Activated CD4-positive, CD25-positive, alpha-beta regulatory T cell treated with anti-CD3 and anti-CD28 coated beads, Interleukin-2, amount 50 U/mL, for 24 hours (primary cell): ENCODE data around the gene FNDC10.
"Not testable (repeated sequence)": the region's sequence is repeated elsewhere in the genome, so short reads cannot be mapped to it uniquely, and the experiment has no call there.

Experiments used
- ATAC-seq, 2 donors: fragments of 150-1000 bp; cut with Tn5 transposase; one replicate each; pipeline ENCODE4 v1.10.0; 2021; ENCODE audit warnings: mild to moderate bottlenecking in 1 of 2, moderate library complexity in 1 of 2

FNDC10 gene

DNA sequence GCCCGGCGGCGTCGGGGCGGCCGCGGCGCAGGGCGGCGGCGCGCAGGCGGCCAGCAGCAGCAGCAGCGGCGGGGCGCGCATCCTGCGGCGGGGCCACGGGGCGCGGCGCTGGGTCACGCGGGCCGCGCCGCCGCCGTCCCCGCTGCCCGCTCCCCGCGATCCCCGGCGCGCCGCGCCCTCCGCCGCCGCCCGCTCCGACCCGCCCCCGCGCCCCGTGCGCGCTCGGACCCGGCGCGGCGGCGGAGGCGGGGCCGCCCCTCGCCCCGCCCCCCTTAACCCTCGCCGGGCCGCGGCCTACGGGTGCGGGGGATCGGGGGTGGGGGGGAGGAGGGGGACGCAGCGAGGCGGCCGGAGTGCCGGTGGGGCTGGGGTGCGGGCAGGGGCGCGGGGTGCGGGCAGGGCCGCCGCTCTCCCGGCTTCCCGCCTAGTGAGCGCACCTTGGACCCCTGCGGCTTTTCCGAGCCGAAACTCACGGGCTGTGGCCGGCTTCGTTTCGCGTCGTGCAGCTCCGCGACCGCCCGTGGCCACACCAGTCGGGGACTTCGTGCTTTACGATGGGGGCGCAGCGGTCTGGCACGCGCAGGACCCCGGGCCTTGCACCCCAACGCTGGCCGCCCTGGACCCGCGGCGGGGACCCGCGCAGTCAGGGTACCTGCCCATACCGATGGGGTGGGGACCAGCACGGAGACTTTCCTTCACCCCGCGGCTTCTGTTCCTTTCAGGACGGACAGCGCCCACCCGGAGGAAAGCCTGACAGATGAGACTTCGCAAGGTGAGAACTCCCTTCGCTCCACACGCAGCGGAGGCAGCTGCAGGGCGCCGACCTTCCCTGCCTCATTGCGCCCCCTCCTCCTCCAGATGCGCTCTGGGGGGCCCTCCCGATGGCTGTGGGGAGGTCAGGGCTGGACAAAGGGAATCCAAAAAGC is at the start of gene FNDC10:
TSS of gene FNDC10 (minus strand) at position 201 of the 926 bp plus-strand sequence. CDS start at position 81, 120 bp downstream.
- peak; percentile 10 to 24 for ATAC-seq

DNA sequence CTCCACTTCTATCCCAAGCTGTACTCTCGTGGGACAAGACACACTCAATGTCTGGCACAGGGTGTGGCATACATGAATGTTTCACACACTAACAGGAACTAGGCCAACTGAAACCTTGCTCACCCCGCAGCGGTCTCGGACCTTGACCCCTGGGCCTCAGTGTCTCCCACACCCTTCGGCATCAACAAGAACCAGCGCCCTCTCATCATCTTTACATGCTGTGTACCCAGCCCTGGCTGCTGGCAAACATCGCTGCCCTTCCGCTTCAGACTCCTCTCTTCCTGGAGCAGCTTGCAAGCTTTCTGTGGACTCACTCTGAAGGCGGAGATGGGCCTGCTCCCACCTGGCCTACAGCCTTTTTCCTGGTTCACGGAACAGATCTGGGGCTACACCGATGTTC is 48.3 kb upstream of the FNDC10 start:
- not testable (repeated sequence) for ATAC-seq

DNA sequence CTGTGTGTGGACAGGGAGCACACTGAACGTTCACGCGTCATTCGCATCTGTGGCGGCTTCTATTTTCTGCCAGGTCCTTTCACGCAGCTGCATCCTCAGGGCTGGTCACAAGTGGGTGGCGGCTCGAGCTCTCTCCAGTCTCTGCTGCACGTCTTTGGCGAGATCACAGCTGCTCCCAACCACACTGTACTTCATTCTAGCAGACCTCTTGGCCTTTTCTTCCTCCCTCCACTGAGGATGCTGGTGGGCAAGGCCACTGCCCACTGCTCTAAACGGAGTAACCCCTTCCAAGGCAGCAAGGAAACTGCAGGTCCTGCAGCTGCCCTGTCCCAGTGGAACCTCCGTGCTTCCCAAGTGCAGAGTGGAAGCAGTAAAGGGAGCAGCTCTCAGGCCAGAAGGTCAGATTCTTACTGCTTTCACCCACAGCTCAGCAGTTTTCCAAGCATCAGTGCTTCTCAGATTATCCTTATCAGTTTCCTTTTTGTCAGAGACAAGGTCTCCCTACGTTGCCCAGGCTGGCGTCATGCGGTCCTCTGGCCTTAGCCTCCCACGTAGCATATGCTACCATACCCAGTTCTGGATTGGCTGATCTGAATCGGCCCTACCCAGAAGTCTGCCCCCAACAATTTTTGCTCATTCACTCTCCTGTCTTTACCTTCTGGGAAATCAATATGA is 47.8 kb upstream of the FNDC10 start:
- not testable (repeated sequence) for ATAC-seq

DNA sequence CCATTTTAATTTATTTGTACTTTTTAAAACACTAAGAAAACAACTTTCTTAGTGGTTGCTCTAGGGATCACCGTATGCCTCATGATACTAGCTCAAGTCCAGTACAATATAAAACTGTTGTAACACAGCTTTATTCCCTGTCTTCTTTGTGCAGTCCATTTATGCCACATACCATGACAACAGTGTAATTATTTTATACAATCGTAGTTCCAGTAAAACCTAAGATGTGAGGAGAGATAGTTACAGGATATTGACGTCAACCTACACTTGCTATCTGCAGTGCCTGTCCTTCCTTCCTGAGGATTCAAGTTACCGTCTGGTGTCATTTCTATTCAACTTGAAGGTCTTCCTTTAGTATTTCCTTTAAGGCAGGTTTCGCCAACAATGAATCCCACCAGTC is 46.4 kb upstream of the FNDC10 start:
- not testable (repeated sequence) for ATAC-seq

DNA sequence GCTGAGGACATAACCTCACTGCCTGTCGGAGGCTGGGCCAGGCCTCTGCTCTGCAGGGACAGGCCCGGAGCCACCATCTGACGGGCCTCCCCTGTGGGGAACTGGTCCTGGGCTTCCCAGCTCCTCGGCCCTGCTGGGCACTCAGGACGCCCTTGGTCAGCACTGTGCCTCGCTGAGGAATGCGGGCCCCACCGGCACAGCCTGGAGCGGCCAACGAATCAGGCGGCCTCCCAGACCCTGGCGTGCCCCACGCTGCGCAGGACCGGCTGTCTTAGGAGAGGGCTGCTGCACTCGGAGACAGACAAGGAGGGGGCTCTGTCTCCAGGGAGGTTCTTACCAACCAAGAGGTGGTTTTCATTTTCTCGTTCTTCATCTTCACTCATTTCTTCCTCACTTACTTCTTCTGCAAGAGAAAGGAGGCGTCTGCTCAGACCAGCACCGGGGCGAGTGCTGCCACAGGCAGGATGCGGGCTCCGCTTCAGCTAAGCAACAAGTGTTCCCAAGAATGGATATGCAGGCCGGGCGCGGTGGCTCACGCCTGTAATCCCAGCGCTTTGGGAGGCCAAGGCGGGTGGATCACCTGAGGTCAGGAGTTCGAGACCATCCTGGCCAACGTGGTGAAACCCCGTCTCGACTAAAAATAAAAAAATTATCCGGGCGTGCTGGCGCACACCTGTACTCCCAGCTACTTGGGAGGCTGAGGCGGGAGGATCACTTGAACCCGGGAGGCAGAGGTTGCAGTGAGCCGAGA is 41.0 kb upstream of the FNDC10 start:
- not testable (repeated sequence) for ATAC-seq

DNA sequence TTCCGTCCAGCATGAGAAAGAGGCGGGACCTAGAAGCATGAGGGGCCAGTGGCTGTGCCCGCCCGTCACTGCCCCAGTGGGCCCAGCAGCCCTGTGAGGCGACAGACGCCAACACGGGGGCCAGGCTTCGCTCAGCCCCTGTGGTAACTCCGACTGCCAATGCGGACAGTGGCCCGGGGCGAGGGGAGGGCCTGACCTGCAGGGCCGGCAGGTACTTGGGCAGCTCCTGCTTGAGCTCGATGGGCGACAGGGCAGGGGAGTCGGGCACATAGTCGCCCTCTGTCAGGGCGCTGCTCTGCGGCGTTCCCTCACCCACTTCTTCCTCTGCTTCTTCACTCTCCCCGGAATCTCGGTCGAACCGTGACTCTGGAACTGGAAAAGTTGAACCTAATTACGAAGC is 40.1 kb upstream of the FNDC10 start:
- ATAC-seq, result not testable (repeated sequence)

DNA sequence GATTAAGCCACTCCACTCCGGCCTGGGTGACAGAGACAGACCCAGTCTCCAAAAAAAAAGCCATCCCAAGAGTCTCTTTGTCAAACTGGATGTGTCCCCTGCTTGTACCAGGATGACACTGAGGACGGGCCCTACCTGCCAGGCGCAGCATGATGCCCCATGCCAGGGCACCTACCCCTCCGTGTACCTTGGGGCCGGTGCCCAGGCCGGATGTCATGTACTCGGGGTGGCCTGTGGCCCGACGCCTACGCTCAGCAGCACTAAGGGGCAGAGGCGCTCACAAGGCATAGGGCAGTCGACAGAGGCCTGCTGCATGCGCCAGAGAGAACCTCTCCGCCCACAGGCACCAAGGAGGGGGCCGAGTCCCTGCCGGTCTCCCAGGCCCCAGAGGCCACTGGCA is 39.4 kb upstream of the FNDC10 start:
- ATAC-seq, result not testable (repeated sequence)

DNA sequence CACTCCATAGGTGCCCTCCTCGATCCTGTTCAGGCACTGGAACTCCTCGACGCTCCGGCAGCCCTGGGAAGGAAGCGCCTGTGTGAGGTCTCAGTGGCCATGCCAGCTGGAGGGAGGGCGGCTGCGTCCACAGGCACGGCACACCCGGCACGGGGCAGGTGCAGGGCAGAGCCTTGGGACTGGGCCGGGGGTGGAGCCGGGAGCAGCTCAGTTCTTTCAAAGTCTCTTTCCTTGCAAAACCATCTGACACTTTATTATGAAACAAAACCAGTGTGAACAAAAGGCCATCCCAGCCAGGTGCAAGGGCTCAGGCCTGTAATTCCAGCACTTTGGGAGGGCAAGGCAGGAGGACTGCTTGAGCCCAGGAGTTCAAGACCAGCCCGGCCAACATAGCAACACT is 38.6 kb upstream of the FNDC10 start:
- not testable (repeated sequence) for ATAC-seq

DNA sequence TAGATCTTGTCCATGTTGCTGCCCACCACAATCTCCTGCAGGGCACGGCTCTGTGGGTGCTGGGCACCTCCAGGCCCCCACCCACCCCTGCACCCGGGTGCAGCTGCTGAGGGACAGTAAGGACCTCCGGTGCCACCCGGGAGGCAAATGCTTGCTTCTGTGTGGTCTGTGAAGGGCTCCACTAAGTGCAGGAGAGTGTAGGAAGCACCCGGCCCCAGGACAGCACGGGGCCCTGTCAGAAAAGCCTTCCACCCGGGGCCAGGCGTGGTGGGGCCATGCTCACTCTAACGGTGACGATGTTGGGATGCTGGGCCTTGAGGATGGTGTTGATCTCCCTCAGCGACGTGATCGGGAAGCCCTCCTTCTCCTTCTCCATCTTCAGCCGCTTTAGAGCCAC is 37.5 kb upstream of the FNDC10 start:
- ATAC-seq, result not testable (repeated sequence)

DNA sequence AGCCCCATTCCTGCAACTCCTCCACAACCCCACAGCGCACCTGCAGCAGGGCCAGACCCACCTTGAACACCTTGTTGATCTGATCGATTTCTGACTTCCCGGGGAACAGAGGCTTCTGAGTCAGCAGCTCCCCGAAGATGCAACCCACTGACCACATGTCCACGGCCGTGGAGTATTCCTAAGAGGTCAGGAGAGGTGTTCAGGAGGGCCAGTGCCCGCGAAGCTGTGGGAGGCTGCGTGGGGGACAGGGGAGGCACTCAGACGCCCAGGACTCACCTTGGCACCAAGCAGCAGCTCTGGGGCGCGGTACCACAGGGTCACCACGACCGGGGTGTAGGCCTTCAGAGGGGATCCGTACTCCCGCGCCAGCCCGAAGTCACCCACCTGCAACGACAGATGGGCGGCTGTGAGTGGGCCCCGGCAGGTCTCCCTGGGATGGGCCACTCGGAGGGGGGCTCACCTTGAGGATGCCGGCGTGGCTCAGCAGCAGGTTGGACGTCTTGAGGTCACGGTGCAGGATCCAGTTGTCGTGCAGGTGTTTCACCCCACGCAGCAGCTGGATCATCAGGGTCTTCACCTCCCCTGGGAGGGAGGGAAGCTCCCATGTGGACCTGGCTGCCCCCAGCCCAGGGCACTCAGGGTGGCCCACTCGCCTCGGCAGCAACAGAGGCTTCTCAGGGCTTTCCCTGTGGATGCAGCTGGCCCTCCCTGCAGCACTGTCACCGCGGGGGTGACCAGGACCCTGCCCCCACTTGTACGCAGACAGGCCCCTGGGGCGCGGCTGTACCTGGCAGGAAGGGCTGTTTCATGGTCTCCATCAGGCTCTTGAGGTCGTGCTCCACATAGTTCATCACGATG is 36.9 kb upstream of the FNDC10 start:
- ATAC-seq, result not testable (repeated sequence)

DNA sequence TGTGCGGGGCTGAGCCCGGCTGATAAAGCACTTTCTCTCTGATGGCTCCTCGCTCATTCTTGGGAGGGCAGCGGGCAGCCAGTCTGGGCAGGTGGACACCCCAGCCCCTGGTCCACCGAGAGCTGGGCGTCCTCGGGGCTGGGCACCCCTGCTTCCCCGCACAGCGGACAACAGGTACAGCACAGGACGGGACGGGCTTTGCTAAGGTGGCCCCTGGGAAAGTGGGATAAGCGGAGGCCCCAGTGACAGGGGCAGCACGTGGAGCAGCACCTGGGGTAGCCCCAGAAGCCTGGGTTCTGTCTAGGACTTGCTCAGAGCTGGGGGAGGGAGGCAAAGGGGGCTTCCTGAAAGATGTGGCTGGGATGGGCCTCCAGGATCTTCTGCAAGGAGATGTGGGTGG is 34.7 kb upstream of the FNDC10 start:
- ATAC-seq, result not testable (repeated sequence)

DNA sequence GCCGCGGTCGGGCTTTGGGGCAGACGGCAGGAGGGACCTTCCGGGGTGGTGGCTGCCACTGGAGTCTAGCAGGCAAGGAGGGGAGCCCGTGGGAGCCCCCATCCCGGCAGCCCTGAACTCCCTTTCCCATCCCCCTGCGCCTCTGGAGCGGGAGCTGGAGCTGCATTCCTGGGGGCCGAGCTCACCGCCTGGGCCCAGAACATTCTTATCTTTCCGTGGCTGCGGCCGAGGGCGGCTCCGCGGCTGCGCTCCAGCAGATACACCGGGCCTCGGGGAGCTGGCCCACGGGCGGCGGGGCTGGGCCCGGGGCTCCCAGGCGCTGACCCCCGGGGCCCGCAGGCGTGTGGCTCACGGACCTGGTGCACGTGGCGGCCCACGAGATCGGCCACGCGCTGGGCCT is 33.5 kb upstream of the FNDC10 start:
- ATAC-seq, result not testable (repeated sequence)

DNA sequence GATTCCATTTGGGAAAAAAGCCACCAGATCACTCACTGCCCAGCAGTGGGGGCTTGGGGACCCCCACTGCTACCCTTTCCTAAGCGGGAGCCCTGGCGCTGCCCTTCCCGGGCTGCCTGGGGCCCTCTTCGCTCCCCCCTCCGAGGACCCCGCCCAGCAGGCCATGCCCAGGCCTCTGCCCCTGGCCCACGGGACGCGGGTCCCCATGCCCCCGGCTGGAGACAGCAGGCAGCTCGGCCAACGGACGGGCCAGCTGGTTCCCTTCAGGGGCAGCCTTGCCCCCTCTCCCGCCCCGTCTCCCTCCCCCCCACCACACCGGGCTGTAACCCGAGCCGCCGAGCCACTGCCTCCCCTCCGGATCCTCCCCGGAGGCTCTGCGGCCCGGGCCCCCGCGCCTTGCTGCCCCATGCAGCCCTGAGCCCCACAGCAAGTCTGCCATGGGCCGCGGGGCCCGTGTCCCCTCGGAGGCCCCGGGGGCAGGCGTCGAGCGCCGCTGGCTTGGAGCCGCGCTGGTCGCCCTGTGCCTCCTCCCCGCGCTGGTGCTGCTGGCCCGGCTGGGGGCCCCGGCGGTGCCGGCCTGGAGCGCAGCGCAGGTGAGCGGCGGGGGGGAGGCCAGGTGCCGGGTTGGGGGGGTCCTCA is 32.0 kb upstream of the FNDC10 start, which contains the start of gene MMP23B:
TSS of gene MMP23B (plus strand) at position 392 of the 639 bp plus-strand sequence. CDS start at position 438, 46 bp downstream.
- ATAC-seq, result no peak

DNA sequence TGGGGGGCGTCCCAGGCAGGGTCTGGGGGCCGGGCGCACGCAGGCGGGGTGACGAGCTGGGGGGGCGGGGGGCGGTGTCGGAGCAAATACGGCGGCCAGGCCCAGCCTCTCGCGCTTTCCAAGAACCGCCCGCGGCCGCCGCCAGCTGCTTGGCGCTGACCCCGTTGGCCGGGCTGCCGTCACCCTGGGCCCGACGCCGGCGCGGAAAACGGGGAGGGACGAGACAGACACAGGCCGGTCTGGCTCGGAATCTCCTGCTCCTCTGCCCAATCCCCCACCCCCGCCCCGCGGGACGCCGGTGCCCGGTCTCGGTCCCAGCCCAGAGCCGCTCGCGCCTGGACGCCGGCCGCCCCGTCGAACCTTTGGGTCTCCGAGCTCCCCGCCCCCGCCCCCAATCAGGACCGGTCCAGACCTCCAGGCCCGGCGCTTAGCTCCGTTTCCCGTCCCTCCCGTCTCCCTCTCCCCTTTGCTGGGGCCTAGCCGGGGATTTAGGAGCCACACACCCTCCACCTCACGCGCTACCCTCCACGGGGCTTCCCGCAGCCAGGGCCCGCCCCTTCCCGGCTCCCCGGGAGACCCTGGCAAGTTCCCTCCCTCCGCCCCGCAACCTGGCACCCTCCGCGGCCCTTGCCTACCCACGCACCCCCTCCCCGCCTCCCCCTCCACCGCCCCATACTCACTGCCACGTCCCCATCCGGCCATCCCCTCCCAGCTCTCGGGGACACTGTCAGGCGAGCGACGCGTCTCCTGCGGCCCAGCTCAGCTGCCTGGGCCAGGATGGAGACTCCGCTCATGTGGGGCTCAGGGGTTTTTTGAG is 31.2 kb upstream of the FNDC10 start:
- no peak for ATAC-seq

DNA sequence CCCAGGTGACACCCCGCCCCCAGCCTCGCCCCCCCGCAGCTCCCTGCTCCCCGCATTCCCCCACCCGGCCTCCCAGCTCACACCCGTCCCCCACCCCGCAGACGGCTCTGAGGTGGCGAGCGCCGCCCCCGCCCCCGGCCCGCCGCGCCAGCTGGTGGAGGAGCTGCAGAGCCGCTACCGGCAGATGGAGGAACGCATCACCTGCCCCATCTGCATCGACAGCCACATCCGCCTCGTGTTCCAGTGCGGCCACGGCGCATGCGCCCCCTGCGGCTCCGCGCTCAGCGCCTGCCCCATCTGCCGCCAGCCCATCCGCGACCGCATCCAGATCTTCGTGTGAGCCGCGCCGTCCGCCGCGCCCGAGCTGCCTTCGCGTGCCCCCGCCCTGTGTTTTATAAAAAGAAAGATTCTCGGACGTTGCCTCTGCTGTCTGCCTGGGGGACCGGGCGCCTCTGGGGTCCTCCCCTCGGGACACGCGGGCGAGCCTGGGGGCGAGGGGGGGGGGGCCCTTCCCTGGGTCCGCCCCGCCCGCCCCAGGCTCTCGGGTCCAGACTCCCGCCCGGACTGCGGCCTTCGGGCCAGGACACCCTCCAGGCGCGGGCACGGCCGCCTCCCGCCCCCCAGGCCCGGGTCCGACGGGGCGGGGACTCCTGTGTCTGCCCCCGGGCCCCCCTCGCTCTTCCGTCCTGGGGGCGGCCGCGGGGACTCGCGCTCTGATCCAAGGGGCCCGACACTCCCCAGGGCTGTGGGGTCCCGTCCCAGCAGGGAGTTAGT is 30.4 kb upstream of the FNDC10 start:
- peak; percentile 80 to 87 for ATAC-seq

DNA sequence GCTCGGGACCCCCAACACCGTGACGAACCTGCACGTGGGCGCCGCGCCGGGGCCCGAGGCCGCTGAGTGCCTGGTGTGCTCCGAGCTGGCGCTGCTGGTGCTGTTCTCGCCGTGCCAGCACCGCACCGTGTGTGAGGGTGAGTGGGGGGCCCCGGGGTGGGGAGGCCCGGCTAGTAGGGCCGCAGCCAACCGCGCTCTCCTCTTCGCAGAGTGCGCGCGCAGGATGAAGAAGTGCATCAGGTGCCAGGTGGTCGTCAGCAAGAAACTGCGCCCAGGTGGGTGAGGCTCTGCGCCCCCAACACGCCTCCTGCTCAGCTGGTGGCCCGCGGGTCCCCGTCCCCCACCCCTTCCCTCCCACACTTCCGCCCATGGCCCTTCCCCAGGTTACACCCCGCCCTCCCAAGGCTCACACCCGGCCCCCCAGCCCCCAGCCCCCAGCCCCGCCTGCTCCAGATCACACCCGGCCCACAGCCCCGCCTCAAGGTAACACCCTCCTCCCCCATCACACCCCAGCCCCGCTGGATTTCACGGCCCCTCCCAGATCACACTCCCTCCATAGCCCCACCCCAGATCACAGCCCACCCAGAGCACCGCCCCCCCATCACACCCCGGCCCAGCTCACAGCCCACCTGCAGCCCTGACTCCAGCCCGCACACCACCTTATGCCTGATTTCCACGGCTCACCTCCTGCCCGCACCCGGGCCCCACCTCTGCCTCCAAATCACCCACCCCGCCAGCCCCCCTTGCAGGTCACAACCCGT is 29.7 kb upstream of the FNDC10 start:
- ATAC-seq, result peak; percentile 38 to 47

DNA sequence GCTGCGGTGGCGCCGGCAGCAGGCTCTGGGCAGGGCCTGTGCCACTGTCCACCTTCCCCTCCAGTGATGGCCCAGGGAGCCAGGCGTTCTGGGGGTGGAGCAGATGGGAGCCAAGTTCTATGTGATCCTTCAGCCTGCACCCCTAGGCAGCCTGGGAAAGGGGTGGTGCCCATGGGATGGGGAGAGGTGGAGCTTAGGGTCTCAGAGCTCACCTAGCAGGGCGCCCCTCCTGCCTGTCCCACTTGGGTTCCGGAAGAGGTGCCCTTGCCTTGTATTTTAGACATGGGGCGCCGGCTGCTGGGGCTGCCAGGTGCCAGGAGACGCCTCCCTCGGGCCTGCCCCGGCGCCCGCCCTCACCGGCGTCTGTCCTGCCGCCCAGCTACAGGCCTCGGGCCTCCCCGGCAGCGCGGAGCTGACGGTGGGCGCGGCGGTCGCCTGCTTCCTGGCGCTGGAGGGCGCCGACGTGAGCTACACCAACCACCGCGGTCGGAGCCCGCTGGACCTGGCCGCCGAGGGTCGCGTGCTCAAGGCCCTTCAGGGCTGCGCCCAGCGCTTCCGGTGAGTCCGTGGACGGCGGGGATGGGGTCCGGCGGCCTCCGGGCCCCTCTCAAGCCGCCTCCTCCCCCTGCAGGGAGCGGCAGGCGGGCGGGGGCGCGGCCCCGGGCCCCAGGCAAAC is 29.0 kb upstream of the FNDC10 start:
- ATAC-seq, result peak in 1 of 2 donors; percentile 15
